Muscle of back (tissue), 11 donors: ENCODE measurements around the gene NR1H4. TPM values are rescaled to one million over a fixed set of nuclear protein-coding genes. Genes with fewer than 3 reads are reported as not detected.
"Not testable (repeated sequence)": the region's sequence is repeated elsewhere in the genome, so short reads cannot be mapped to it uniquely, and the experiment has no call there.

Source experiments
- DNase-seq, 3 donors: peaks; one replicate each; pipeline versions ENCODE4 v3.0.0 to v3.0.0-alpha.2; 2013
- polyA plus RNA-seq, 10 donors: library from polyadenylated mRNA; unstranded; fragments of 120-200 nt; gene quantifications; one replicate each; pipeline ENCODE4 v1.2.1, GENCODE V29; 2013; ENCODE audit not compliant: insufficient read length in 10 of 10

Gene NR1H4
- polyA plus RNA-seq, 10 donors, result 0.07 to 0.61 (median 0.38) TPM; not detected in 7

GRCh38 chr12:100566887-100567637, 93.4 kb downstream of the NR1H4 start:
- peak in 2 of 3 donors; percentile 11 to 38 for DNase-seq

- no peak for DNase-seq
These were observed 94.3 kb downstream of the NR1H4 start for GRCh38 chr12:100567945-100568344.

- no peak for DNase-seq
These were observed 98.5 kb downstream of the NR1H4 start for GRCh38 chr12:100572184-100572583.

GRCh38 chr12:100573292-100574186, 99.9 kb downstream of the NR1H4 start, which contains the start of gene GAS2L3:
GAS2L3 (plus strand) TSS chr12:100573684; CDS start chr12:100594905, 21,221 bp downstream.
- peak; percentile 85 to 97 (median 92) for DNase-seq

GRCh38 chr12:100574187-100575074, 100.8 kb downstream of the NR1H4 start:
- DNase-seq, result peak in 2 of 3 donors; percentile 13 to 38

GRCh38 chr12:100576331-100577036, 102.8 kb downstream of the NR1H4 start:
- peak in 2 of 3 donors; percentile 24 to 41 for DNase-seq

- no peak for DNase-seq
These were observed 105.3 kb downstream of the NR1H4 start for GRCh38 chr12:100578923-100579322.

- no peak for DNase-seq
These were observed 106.2 kb downstream of the NR1H4 start for GRCh38 chr12:100579844-100580243.

- DNase-seq, result no peak
These were observed 110.6 kb downstream of the NR1H4 start for GRCh38 chr12:100584256-100584655.

GRCh38 chr12:100591979-100592378, 118.3 kb downstream of the NR1H4 start:
- no peak for DNase-seq

- DNase-seq, result peak in 2 of 3 donors; percentile 11 to 58
These were observed 119.8 kb downstream of the NR1H4 start for GRCh38 chr12:100593490-100593889.

- DNase-seq, result no peak
These were observed 128.0 kb downstream of the NR1H4 start for GRCh38 chr12:100601626-100602025.

GRCh38 chr12:100602997-100603396, 129.3 kb downstream of the NR1H4 start:
- DNase-seq, result not testable (repeated sequence)

- no peak for DNase-seq
These were observed 135.1 kb downstream of the NR1H4 start for GRCh38 chr12:100608776-100609175.

- DNase-seq, result no peak
These were observed 137.2 kb downstream of the NR1H4 start for GRCh38 chr12:100610666-100611430.

- DNase-seq, result no peak
These were observed 138.9 kb downstream of the NR1H4 start for GRCh38 chr12:100612606-100613005.
